ENCODE measurements around the gene PGS1.

The PGS1 gene

GRCh38 chr17:78390241-78391050 is 12.0 kb downstream of the PGS1 start:
- DNase-seq (ENCODE audit: low read depth), result peak; percentile 49

- DNase-seq (ENCODE audit: low read depth), result no peak
These were observed 12.6 kb downstream of the PGS1 start for GRCh38 chr17:78391051-78391431.

GRCh38 chr17:78391843-78392242 is 13.4 kb downstream of the PGS1 start:
- DNase-seq (ENCODE audit: low read depth), result no peak

- DNase-seq (ENCODE audit: low read depth), result no peak
These were observed 13.8 kb downstream of the PGS1 start for GRCh38 chr17:78392295-78392694.

- no peak for DNase-seq (ENCODE audit: low read depth)
These were observed 15.1 kb downstream of the PGS1 start for GRCh38 chr17:78393575-78393974.

- DNase-seq (ENCODE audit: low read depth), result no peak
These were observed 15.8 kb downstream of the PGS1 start for GRCh38 chr17:78394209-78394608.

- DNase-seq (ENCODE audit: low read depth), result no peak
These were observed 16.7 kb downstream of the PGS1 start for GRCh38 chr17:78395155-78395554.

GRCh38 chr17:78396441-78397337 is 18.2 kb downstream of the PGS1 start:
- peak; percentile 76 for DNase-seq (ENCODE audit: low read depth)

GRCh38 chr17:78397681-78398101 is 19.2 kb downstream of the PGS1 start:
- DNase-seq (ENCODE audit: low read depth), result no peak

- no peak for DNase-seq (ENCODE audit: low read depth)
These were observed 19.9 kb downstream of the PGS1 start for GRCh38 chr17:78398390-78398789.

GRCh38 chr17:78399028-78399692 is 20.7 kb downstream of the PGS1 start:
- no peak for DNase-seq (ENCODE audit: low read depth)

- no peak for DNase-seq (ENCODE audit: low read depth)
These were observed 21.3 kb downstream of the PGS1 start for GRCh38 chr17:78399693-78400144.

GRCh38 chr17:78400581-78401240 is 22.3 kb downstream of the PGS1 start:
- no peak for DNase-seq (ENCODE audit: low read depth)

- no peak for DNase-seq (ENCODE audit: low read depth)
These were observed 22.8 kb downstream of the PGS1 start for GRCh38 chr17:78401246-78401645.

GRCh38 chr17:78401891-78402290 is 23.4 kb downstream of the PGS1 start:
- DNase-seq (ENCODE audit: low read depth), result no peak

- no peak for DNase-seq (ENCODE audit: low read depth)
These were observed 25.4 kb downstream of the PGS1 start for GRCh38 chr17:78403822-78404221.

- no peak for DNase-seq (ENCODE audit: low read depth)
These were observed 27.9 kb downstream of the PGS1 start for GRCh38 chr17:78406396-78406795.

- DNase-seq (ENCODE audit: low read depth), result no peak
These were observed 28.5 kb downstream of the PGS1 start for GRCh38 chr17:78406920-78407319.

GRCh38 chr17:78407387-78408000 is 29.0 kb downstream of the PGS1 start:
- DNase-seq (ENCODE audit: low read depth), result no peak

- DNase-seq (ENCODE audit: low read depth), result no peak
These were observed 30.1 kb downstream of the PGS1 start for GRCh38 chr17:78408476-78409050.

All from stromal cell of bone marrow (primary cell).